Activated CD8-positive, alpha-beta memory T cell treated with anti-CD3 and anti-CD28 coated beads for 48 hours (primary cell): ENCODE data around the gene TBC1D14.
"Not testable (repeated sequence)": the region's sequence is repeated elsewhere in the genome, so short reads cannot be mapped to it uniquely, and the experiment has no call there.

Source experiments
- DNase-seq, 3 experiments: peaks; one replicate each; pipeline ENCODE4 v3.0.0-alpha.2; 2020; ENCODE audit warnings: low read depth in 2 of 3, low spot score in 2 of 3

Gene TBC1D14

DNA sequence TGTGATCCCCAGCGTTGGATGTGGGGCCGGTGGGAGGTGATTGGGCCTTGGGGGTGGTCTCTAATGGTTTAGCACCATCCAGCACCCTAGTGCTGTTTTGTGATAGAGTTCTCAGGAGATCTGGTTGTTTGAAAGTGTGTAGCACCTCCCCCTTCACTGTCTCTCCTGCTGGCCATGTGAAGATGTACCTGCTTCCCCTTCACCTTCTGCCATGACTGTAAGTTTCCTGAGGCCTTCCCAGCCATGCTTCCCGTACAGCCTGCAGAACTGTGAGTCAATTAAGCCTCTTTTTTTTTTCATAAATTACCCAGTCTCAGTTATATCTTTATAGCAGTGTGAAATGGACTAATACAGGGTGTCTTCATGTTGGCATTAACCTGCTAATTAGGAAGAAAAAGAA lies 19.3 kb upstream of the TBC1D14 start:
- DNase-seq = no peak

DNA sequence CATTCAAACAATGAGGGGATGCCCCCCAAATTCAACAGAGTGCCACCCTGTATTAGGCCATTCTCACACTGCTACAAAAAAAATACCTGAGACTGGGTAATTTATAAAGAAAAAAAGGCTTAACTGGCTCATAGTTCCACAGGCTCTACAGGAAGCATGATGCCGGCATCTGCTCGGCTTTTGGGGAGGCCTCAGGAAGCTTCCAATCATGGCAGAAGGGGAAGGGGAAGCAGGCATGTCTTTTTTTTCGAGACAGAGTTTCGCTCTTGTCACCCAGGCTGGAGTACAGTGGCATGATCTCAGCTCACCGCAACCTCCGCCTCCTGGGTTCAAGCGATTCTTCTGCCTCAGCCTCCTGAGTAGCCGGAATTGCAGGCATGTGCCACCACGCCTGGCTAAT lies 18.7 kb upstream of the TBC1D14 start:
- DNase-seq = not testable (repeated sequence)

DNA sequence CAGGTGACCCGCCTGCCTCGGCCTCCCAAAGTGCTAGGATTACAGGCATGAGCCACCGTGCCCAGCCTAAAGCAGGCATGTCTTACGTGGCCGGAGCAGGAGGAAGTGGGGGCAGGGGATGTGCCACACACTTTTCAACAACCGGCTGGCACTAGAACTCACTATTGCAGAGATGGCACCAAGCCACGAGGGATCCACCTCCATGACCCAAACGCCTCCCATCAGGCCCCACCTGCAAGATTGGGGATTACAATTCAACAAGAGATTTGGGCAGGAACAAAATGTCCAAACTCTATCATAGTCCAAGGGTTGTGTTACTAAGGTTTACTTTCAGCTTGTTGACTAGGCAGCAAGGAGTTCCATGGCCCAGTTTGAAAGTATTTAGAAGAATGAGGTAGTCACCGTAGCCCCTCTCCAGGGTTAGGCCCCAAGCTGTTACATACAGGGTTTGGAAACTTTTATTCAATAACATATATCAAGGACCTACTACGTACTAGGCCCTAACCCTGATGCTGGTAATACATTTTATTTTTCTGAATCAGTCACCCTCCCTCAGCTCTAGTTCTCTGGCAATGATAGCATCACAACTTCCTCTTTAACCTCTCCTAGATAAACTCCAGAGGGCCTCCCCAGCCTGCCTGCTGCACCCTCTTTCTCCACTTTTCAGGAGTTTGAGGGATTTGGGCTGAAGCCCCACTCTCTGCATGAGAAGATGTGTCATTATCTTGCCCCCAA lies 18.0 kb upstream of the TBC1D14 start:
- DNase-seq = no peak

DNA sequence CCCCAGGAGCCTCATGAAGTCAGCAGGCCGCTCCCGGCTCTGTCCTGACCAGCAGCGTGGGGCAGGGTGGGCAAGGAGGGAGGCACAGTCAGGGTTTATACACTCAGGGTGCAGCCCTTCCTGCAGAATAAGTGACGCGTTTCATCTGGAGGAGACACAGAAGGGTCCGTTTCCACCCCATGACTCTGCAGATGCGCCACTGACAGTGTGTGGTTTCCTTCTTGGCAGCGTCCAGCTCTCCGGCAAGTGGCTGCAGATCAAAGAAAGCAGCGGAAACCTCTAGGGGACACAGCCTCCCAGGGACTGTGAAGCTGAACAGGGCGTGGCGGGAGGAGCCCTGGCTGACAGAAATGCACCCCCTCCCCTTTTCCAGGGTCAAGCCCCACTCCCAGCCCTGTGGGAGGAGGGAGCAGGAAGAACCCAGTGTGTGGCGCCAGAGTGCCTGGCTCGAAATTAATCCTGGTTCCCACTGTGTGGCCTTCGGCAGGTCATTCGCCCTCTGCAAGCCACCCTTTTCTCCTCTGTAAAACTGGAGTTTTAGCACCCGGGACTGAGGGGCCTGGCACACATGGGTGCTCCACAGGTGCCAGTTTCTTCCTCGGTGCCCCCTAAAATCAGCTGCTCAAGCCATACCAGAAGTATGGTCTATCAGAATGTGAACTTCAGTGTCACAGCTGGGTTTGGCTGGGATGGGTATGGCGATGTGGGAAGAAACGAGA lies 17.3 kb upstream of the TBC1D14 start:
- DNase-seq = no peak

DNA sequence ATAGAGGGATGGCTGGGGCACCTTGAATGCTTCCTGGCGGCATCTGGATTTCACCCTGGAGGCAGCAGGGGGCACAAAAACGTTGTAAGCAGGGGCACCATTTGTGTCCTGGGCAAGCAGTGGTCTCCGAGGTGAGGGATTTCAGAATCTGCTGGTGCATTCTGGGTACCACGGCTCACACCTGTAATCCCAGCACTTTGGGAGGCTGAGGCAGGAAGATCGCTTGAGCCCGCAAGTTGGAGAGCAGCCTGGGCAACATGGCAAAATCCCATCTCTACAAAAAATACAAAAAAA lies 16.8 kb upstream of the TBC1D14 start:
- no peak for DNase-seq

DNA sequence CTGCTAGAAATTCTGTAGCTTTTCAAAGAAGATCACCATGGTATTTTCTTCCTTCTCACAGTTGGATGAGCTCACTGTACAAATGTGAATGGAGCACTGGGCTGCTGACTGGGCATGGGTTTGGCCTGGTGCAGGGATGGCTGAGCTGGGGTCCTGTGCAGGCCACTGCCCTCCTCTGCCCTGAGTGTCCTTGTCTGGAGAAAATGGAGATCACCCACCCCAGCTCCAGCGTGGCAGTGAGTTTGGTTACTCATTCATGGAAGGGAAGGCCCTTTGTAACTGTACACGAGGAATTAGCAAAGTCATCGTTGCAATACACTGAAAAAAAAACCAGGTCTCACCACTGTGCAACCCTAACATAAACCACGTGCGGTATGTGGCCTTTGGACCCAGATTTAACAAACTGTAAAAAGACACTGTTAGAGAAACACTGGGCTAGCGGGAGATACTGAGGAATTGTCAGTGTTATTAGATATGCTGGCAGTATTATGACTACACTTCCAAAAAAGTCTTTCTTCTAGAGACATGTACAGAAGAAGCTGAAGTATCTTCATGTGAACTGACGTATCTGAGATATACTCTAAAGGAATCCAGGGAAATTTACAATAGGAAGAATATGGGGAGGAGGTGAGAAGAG lies 16.1 kb upstream of the TBC1D14 start:
- DNase-seq = no peak

DNA sequence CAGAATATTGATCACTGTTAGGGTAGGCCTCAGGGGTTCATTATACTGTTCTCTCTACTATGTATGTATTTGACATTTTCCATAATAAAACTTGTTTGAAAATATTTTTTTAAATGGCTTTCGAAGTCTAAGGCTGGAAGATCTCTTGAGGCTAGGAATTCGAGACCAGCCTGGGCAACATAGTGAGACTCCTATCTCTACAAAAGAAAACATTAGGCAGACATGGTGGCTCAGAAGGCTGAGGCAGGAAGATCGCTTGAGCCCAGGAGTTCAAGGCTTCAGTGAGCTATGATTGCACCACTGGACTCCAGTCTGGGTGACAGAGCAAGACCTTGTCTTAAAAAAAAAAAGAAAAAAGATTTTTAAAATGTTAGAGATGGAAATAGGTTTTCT lies 15.5 kb upstream of the TBC1D14 start:
- DNase-seq = no peak

DNA sequence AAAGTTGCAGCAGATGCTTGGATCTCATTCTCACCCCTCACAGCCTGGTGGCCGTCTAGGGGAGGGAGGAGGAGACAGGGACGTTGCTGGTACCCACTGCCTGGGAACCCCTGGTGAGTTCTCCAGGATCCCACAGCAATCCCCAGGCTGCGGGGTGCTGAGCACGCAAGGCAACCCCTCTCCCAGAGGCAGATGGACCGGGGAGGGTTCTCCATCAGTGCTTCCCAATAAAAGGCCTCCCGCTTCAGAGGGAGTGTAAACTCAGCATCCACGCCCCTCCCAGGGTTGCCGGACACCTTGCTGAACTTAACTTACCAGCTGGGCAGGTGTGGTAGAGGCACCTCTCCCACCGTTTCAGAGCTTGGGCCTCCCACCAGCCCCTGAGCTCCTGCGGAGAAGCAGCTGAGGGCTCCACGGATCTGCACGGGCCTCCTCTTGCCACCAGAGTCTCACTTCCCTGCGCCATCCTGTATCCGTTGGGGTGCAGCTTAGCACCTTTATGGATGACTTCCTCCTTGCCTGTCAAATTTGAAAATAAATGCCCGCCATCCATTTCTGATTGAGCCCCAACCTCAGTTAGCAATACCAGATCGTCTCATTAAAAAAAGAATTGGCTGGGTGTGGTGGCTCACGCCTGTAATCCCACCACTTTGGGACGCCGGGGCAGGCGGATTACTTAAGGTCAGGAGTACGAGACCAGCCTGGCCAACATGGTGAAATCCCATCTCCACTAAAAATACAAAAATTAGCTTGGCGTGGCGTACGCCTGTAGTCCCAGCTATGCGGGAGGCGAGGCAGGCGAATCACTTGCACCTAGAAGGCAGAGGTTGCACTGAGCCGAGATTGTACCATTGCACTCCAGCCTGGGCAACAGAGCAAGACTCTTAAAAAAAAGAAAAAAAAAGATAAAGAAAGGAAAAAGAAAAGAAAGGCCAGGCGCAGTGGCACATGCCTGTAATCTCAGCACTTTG lies 14.8 kb upstream of the TBC1D14 start:
- no peak for DNase-seq

DNA sequence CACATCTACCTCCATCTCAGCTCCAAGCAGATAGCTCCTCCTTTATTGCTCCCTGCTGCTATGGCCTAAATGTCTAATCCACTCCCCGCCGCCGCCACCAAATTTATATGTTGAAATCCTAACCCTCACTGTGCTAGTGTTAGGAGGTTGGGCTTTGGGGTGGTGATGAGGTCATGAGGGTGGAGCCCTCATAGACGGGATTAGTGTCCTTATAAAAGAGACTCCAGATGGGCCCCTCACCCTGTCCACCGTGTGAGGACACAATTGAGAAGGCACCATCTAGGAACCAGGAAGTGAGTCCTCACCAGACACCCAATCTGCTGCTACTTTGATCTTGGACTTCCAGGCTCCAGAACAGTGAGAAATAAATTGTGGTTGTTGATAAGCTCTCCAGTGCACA lies 13.6 kb upstream of the TBC1D14 start:
- DNase-seq = no peak

DNA sequence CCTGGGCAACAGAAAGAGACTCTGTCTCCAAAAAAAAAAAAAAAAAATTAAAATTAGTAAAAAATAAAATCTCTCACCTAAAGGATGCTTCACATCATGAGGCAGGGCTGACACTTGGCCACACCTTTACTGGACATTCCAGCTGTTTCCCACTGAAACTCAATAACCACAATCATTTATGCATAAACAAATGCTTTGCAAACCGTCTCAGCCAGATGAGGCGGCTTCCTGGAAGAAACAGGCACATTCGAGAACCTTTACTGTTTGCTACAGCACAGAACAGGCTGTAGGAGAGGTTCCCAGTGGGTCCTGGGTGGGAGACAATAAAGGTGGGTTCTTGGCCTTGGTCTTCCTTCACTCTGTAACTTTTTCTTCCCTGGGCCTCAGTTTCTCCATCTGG lies 10.9 kb upstream of the TBC1D14 start:
- DNase-seq = no peak

DNA sequence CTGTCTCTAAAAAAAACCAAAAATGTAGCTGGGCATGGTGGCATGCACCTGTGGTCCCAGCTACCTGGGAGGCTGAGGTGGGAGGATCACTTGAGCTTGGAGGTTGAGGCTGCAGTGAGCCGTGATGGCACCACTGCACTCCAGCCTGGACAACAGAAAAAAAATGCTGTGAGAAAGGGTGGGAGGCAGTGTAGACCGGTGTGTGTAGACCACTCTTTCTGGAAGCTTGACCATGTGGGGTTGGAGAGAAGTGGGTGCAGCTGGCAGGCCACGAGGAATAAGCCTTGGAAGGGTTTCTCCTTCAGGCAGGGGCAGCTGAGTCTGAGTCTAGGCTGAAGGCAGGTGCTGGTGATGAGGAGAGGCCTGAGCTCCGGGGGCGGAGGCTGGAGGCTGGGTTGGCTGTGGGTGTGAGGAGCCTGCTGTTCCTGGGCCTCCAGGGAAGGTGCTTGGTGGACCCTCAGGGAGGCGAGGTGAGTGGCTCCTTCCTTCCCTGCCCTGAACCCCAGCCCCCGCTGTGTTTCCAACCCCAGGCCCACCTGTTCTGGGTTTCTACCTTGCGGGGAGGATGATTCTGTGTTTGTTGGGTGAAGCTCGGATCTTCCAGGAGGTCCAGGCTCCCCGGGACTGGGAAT lies 9.3 kb upstream of the TBC1D14 start:
- DNase-seq = no peak

DNA sequence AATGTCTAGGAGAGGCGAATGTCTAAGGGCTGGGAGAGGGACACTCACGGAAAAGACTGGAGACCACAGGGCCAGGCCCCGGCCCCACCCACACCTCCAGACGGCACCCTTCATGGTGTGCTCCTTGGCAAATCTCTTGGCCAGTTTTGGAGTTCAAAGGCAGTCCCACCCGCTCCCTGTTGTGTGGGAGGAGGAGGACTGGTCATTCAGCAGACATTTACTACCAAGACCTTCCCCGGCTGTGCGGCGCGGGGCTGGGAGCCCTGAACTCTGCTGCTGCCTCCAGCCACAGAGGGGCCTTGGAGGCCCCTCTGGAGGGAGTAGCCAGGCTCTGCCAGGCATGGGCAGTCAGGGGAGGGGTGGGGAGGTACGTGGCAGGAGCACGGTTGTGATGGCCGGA lies 8.7 kb upstream of the TBC1D14 start:
- no peak for DNase-seq

DNA sequence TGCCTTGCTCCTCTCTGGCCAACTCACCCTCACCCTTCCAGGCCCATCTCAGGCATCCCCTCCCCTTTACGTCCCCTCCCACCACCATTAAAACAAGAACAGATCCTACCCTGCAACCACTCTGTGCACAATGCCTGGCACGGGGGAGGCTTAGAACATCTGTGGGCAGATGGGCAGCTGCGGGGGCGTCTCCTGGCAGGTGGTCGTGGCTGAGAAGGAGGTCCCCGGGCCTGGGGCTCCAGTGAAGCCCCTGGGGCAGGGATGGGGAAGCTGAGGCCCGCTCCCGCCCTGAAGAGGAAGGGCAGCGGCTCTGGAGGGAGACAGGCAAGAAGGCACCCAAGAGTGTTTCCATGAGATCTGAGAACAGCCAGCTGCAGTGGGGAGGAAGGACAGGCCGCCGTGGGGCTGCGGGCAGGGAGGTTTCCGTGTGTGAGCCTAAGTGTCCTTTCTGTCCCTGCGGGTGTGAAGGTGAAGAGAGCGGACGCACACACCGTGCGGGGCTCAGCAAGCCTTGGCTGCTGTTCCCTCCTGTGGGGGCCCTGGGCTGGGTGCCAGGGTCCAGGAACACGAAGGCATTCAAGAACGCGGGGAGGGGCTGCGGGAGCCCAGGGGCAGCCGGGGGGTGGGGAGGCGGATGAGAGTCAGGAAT lies 7.8 kb upstream of the TBC1D14 start:
- DNase-seq = no peak

DNA sequence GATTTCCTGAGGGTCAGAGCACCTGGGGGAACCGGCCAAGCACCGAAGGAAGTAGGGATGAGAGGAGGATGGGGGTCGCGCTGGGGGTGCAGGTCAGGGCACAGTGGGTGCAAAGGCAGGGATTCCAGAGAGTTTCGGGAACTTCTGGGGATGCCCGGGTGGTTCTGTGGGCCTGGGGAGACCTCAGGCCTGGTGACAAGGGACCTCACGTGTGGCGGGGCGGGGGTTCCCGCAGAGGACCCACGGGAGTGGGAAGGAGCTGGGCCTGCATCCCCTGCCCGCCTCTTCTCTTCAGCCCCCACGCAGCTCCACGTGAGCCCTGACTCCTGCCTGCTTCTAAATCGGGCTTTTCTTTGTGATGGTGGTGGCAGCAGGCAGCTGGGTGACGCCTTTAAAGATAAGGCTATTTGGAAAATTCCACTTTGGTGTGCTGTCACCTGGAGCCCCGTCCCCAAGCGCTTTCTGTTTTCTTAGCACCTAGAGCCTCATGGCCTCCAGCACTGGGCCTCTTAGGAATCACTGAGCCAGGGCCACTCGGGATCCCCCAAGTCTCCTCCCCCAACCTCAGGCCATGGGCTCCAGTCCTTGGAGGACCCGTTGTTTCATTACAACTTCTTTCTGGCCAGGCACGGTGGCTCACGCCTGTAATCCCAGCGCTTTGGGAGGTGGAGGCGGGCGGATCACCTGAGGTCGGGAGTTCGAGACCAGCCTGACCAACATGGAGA lies 7.1 kb upstream of the TBC1D14 start:
- no peak for DNase-seq

DNA sequence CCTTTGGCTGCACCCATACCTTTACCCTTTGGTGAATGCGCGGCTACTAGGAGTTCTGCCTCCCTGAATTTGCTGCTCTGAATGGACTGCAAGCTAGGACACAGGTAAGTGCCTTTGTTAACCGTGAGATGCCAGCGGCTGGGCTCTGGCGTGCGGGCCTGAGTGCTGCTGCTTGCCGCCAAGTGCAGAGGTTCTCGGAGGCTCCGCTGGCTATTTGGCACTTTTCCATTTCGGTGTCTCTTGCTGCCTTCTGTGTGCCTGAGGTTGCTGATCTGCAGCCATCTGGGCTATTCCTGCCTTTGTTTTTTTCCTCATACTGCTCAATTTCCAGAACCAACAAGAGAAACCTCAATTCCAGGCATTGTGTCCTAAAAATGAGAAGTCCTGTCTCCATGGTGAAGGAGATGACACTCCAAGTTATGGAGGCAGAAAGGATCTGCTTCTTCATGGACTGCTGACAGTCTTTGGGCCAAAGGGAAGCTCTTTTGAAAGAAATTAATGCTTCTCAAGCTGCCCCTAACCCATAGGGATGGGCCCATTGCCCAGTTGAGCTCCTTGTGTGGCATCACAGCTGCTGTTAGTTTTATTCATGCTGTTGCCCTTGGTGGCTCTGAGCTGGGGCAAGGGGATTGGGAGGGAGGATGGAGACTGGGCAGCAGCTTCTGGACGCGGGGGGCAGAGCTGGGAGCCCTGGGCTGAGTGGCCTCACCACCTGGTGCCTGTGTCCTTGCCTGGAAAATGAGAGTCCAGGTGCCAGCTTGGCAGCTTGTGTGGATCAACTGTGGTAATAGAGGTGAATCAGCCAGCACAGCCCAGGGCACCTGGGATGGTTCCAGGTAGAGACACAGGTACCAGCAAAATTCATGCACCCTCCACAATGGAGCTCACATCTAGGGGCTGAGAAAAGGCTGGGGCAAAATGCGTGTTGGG lies 3.8 kb upstream of the TBC1D14 start:
- DNase-seq = no peak

DNA sequence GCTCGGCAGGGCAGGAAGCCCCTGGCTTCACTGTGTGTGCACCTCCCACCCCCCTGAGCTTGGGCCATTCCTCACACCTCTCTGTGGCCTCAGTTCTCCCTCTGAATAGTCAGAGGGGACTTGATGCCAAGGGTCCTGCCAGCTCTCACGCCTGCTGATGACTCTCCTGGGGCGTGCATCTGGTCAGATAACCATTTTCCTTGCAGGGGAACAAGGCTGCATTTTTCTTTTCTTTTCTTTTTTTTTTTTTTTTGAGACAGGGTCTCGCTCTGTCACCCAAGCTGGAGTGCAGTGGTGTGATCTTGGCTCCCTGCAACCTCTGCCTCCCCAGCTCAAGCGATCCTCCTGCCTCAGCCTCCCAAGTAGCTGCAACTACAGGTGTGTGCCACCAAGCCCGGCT lies 3.1 kb upstream of the TBC1D14 start:
- DNase-seq = not testable (repeated sequence)

DNA sequence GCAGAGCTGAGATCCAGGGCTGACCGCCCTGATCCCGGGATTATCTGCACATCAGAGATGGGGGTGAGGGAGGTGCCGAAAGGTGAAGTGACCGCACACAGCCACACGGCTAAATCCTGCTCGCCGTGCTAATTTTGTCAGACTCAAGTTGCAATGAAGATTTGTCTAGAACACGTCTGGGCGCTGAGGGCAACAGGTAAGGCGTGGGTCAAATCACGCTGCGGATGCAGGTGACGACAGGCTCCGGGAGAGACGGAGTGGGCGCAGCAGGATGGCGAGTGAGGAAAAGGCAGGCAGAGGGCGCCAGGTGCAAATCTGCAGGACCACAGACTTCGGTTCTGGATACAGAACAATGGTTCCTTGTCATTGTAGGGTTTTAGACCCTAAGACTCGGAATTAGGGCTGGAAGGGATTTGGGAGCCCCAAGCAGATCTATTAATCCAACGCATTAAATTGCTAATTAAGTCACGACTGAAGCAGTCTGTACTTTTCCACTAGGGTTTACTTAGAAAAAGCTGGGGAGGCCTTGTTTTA lies 1.9 kb upstream of the TBC1D14 start:
- DNase-seq = no peak

DNA sequence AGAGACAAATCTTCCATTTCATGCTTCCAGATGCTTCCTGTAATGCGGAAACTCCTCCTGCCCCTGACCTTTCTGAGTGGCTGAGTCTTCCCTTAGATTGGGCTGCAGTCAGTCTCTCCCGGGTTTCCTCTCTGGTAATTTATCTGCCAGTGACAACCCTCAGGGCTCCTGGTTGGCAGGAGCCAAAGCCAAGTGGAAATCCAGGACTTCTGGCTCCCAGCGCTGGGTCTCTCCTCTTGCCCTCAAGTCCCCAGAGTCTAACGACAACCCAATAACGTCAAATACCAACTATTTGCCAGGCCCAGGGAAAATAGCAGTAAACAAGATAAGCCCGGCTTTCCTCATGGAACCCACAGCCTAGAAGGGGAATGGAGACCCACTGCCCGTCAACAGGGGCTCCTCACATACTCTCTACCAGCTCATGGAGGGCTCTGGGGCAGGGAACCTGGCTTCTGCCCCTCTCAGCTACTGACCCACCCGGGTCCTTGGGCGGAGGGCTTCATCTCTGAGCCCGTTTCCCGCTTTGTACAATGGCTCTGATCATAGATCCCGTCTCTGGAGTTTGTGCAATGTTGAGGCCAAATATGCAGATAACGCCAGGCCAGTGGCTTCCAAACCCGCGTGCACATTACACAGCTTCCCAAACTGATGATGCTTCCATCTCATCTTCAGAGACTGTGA lies 1.1 kb upstream of the TBC1D14 start:
- DNase-seq = no peak
